Measurements from ENCODE around the gene FIBCD1.

DNA sequence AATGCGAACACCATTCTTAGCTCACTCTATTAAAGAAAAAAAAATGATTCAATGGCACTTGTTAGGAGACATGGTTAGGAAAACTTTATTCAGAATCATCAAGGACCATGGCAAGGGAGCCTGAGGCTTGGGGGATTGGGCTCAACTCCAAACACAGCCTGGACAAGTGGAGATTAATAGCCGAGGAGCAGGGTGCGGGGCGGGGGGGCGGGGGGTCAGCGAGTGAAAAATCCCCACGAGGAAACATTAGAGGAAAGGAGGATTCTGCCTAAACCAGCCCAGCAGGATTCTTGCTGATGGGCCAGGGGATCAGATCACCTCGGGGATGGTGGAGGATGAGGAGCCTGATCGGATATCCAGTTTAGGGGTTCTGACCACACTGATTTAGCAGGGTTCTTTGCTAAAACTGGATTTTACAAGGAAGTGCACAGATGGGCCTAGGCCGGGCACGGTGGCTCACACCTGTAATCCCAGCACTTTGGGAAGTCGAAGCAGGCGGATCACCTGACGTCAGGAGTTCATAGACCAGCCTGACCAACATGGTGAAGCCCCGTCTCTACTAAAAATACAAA, 24.4 kb upstream of the FIBCD1 start:
- TF ChIP-seq EZH2 (IDR thresholded peaks at IDR 0.05; ENCODE audit: insufficient read depth, poor library complexity, severe bottlenecking) (no peak), EZH2phosphoT487 (IDR thresholded peaks at IDR 0.05; ENCODE audit: insufficient read depth, low read depth) (no peak)
